ENCODE data around the gene TMEM59. TPM values are rescaled to one million over a fixed set of nuclear protein-coding genes. Genes with fewer than 3 reads are reported as not detected.

Gene TMEM59
- polyA plus RNA-seq, 1 donor (not counting 4 experiments of a cell fraction or from before 2014, with no cell fraction given), result 342 TPM

- Histone ChIP-seq H3K9me3 (ENCODE audit: control insufficient read depth, low read depth, low read length) (no peaks in the 10 kb centered on the region), H3K4me1 (ENCODE audit: control insufficient read depth, extremely low read depth, insufficient read depth, low read length) (peaks cover 12% of the 10 kb centered on the region), H3K27me3 (ENCODE audit: control insufficient read depth, extremely low read depth, insufficient read depth, low read length) (no peaks in the 10 kb centered on the region), H3K4me3 (ENCODE audit: control insufficient read depth in 2 of 3, extremely low read depth in 1 of 3, insufficient read depth in 2 of 3, low read depth in 1 of 3, low read length in 3 of 3) (peak overlapping the region; percentile 84 to 99 (median 89)), H3K36me3 (ENCODE audit: control insufficient read depth in 2 of 2, extremely low read depth in 1 of 2, insufficient read depth in 2 of 2, low read length in 2 of 2) (peaks cover 0 to 1% of the 10 kb centered on the region in 2 experiments), H3K9ac (ENCODE audit: control insufficient read depth, extremely low read depth, insufficient read depth, low read length) (peak overlapping the region; percentile 90), H3K79me2 (ENCODE audit: control insufficient read depth, insufficient read depth, low read length) (peaks cover 32% of the 10 kb centered on the region), H2AFZ (ENCODE audit: control insufficient read depth, low read length) (peak overlapping the region; percentile 98), H3K9me1 (ENCODE audit: control insufficient read depth, extremely low read depth, insufficient read depth, low read length) (no peaks in the 10 kb centered on the region), H4K20me1 (ENCODE audit: control insufficient read depth, extremely low read depth, insufficient read depth, low read length) (no peaks in the 10 kb centered on the region), H3K4me2 (ENCODE audit: control insufficient read depth, extremely low read depth, insufficient read depth, low read depth, low read length) (peak overlapping the region; percentile 88), H3K27ac (ENCODE audit: control insufficient read depth, insufficient read depth, low read length) (peak overlapping the region; percentile 91)
- FAIRE-seq (no peak), DNase-seq (ENCODE audit: low read depth, low spot score) (no peak)
- dilution Hi-C loops (cut with MboI; ENCODE audit: extremely low pct_ligation_motif_present, low sequenced_read_pairs), result no loop called here
- TF ChIP-seq CTCF (optimal IDR thresholded peaks at IDR 0.05 in 1 of 3, IDR thresholded peaks at IDR 0.05 in 1 of 3, conservative IDR thresholded peaks at IDR 0.05 in 1 of 3; ENCODE audit: extremely low read depth in 1 of 3, insufficient read depth in 2 of 3, low read length in 3 of 3) (no peak), EZH2 (IDR thresholded peaks at IDR 0.05; ENCODE audit: low read length) (no peak)
These were observed 887 bp upstream of the TMEM59 start for GRCh38 chr1:54053745-54054437.

- DNase-seq (ENCODE audit: low read depth, low spot score), result no peak
- H3K4me1 ChIP-seq (ENCODE audit: control insufficient read depth, extremely low read depth, insufficient read depth, low read length), result peaks cover 15% of the 10 kb centered on the region
- dilution Hi-C loops (cut with MboI; ENCODE audit: extremely low pct_ligation_motif_present, low sequenced_read_pairs), result no loop called here
These were observed 522 bp downstream of the TMEM59 start for GRCh38 chr1:54052431-54052933.

More at GRCh38 chr1:54052431-54052933, 522 bp downstream of the TMEM59 start:
- H4K20me1 ChIP-seq (ENCODE audit: control insufficient read depth, extremely low read depth, insufficient read depth, low read length), result no peaks in the 10 kb centered on the region
- H3K9me3 ChIP-seq (ENCODE audit: control insufficient read depth, low read depth, low read length), result no peaks in the 10 kb centered on the region
- peak overlapping the region; percentile 99 for H3K4me2 ChIP-seq (ENCODE audit: control insufficient read depth, extremely low read depth, insufficient read depth, low read depth, low read length)
- H3K36me3 ChIP-seq (ENCODE audit: control insufficient read depth in 2 of 2, extremely low read depth in 1 of 2, insufficient read depth in 2 of 2, low read length in 2 of 2), result no peaks in the 10 kb centered on the region
- peak overlapping the region; percentile 91 for H3K27ac ChIP-seq (ENCODE audit: control insufficient read depth, insufficient read depth, low read length)
- H3K27me3 ChIP-seq (ENCODE audit: control insufficient read depth, extremely low read depth, insufficient read depth, low read length), result no peaks in the 10 kb centered on the region
- H3K79me2 ChIP-seq (ENCODE audit: control insufficient read depth, insufficient read depth, low read length), result peaks cover 46% of the 10 kb centered on the region
- TF ChIP-seq EZH2 (IDR thresholded peaks at IDR 0.05; ENCODE audit: low read length) (no peak), CTCF (optimal IDR thresholded peaks at IDR 0.05 in 1 of 3, IDR thresholded peaks at IDR 0.05 in 1 of 3, conservative IDR thresholded peaks at IDR 0.05 in 1 of 3; ENCODE audit: extremely low read depth in 1 of 3, insufficient read depth in 2 of 3, low read length in 3 of 3) (no peak)
- peak; percentile 26 for FAIRE-seq
- H3K4me3 ChIP-seq (ENCODE audit: control insufficient read depth in 2 of 3, extremely low read depth in 1 of 3, insufficient read depth in 2 of 3, low read depth in 1 of 3, low read length in 3 of 3), result peak overlapping the region; percentile 89 to 99 (median 97)
- H2AFZ ChIP-seq (ENCODE audit: control insufficient read depth, low read length), result peak overlapping the region; percentile 99
- H3K9ac ChIP-seq (ENCODE audit: control insufficient read depth, extremely low read depth, insufficient read depth, low read length), result peak overlapping the region; percentile 90
- H3K9me1 ChIP-seq (ENCODE audit: control insufficient read depth, extremely low read depth, insufficient read depth, low read length), result no peaks in the 10 kb centered on the region

All from keratinocyte (primary cell).